ENCODE results near the gene MAGEA11.
"Not testable (repeated sequence)": the region's sequence is repeated elsewhere in the genome, so short reads cannot be mapped to it uniquely, and the experiment has no call there.

Gene MAGEA11

GRCh38 chrX:149758715-149759078 is 46.8 kb downstream of the MAGEA11 start:
- not testable (repeated sequence) for H3K4me3 ChIP-seq (ENCODE audit: low read depth, low read length); H3K9ac ChIP-seq (ENCODE audit: low read length); H3K27ac ChIP-seq (ENCODE audit: low read depth, low read length); H3K9me3 ChIP-seq (ENCODE audit: control insufficient read depth, insufficient read depth, low read depth, low read length); H3K36me3 ChIP-seq (ENCODE audit: control insufficient read depth, insufficient read depth, low read length); H3K27me3 ChIP-seq (ENCODE audit: control insufficient read depth, insufficient read depth, low read length); H3K4me1 ChIP-seq (ENCODE audit: control insufficient read depth, insufficient read depth, low read length)

DNA sequence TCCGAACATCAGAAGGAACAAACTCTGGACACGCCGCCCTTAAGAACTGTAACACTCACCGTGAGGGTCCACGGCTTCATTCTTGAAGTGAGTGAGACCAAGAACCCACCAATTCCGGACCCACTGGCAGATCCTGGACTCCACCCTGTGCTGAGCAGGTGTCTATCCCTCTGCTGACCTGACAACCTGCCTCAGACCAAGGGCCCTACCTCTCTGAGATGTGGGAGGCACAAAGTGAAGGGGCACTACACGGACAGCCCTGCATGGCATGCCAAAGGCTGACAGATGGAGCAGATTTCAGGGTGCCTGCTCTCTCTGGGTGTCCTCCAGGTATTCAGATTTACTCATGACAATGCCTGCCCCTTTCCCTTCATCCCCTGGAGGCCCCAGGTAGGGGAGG is 48.0 kb downstream of the MAGEA11 start:
- Histone ChIP-seq H3K27ac (ENCODE audit: low read depth, low read length) (no peak overlapping the region), H3K4me3 (ENCODE audit: low read depth, low read length) (no peak overlapping the region), H3K9me3 (ENCODE audit: control insufficient read depth, insufficient read depth, low read depth, low read length) (peaks cover 8% of the 10 kb centered on the region), H3K27me3 (ENCODE audit: control insufficient read depth, insufficient read depth, low read length) (no peaks in the 10 kb centered on the region; the same call in 1 of the 2 replicates), H3K4me1 (ENCODE audit: control insufficient read depth, insufficient read depth, low read length) (no peaks in the 10 kb centered on the region), H3K36me3 (ENCODE audit: control insufficient read depth, insufficient read depth, low read length) (no peaks in the 10 kb centered on the region), H3K9ac (ENCODE audit: low read length) (no peak overlapping the region)

DNA sequence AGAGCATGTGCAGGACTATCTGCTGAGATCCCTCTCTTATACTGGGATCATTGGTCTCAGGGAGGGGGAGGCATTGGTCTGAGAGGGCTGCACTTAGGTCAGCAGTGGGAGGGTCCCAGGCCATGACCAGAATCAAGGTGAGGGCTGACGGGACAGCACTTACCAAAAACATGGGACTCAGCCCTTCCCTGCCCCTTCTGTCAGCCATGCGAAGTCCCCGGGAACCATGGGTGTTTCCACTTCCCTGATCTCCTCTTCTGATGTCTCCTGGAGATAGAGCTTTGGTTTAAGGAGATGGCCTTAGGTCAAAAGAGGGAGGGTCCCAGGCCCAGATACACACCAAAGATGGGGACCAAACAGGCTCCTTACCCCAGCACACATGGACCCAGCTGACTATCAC is 49.1 kb downstream of the MAGEA11 start:
- Histone ChIP-seq H3K9ac (ENCODE audit: low read length) (no peak overlapping the region), H3K9me3 (ENCODE audit: control insufficient read depth, insufficient read depth, low read depth, low read length) (peaks cover 8% of the 10 kb centered on the region), H3K36me3 (ENCODE audit: control insufficient read depth, insufficient read depth, low read length) (no peaks in the 10 kb centered on the region), H3K27me3 (ENCODE audit: control insufficient read depth, insufficient read depth, low read length) (no peaks in the 10 kb centered on the region; the same call in 1 of the 2 replicates), H3K4me3 (ENCODE audit: low read depth, low read length) (no peak overlapping the region), H3K27ac (ENCODE audit: low read depth, low read length) (no peak overlapping the region), H3K4me1 (ENCODE audit: control insufficient read depth, insufficient read depth, low read length) (no peaks in the 10 kb centered on the region)

- not testable (repeated sequence) for H3K36me3 ChIP-seq (ENCODE audit: control insufficient read depth, insufficient read depth, low read length)
Measured at GRCh38 chrX:149761858-149762674, 50.2 kb downstream of the MAGEA11 start.

DNA sequence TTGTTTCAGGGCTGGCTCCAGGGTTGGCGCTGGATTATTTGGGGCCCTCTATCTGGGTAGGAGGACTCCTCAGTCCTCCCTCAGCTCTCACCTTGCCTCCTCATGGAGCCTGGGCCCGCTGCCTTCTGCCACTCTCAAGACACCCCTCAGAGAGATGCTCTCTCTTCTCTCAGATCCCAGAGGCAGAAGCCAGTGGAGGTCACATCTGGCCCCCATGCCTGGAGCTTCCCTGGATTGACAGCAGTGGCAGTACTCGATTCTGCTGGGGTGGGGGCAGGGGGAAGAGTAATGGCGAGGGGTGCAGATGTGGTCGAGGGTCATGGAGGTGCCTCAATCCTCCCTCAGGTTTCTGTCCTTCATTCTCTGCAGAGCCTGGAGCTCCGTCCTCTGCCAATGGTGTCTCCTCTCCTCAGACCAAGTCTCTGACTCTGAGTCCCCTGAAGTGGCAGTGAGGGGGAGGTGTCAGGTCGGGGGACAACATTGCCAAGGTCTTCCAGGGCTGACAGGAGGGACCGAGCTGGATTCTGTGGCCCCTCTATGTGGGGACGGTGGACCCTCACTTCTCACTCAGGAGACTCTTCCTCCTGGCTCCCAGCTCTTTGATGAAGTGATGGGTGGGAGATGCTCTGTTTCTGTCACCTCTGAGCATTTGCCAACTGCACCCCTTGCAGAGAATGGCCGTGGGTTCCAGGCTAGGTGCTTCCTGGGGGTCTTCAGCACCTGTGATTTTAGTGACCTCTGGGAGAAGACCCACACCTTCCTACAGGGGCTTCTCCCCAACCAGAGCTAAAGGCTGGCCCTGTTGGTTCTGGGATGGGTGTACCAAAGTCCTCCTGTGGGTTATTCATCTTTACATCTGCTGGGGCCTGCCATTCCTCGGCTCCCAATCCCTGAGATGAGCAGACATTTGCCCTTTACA is 51.1 kb downstream of the MAGEA11 start:
- H3K9ac ChIP-seq (ENCODE audit: low read length) = no peak overlapping the region
- no peaks in the 10 kb centered on the region for H3K4me1 ChIP-seq (ENCODE audit: control insufficient read depth, insufficient read depth, low read length)
- H3K27me3 ChIP-seq (ENCODE audit: control insufficient read depth, insufficient read depth, low read length) = no peaks in the 10 kb centered on the region; the same call in 1 of the 2 replicates

More at GRCh38 chrX:149761858-149762674, 50.2 kb downstream of the MAGEA11 start:
- H3K4me1 ChIP-seq (ENCODE audit: control insufficient read depth, insufficient read depth, low read length); H3K9ac ChIP-seq (ENCODE audit: low read length); H3K27me3 ChIP-seq (ENCODE audit: control insufficient read depth, insufficient read depth, low read length); H3K27ac ChIP-seq (ENCODE audit: low read depth, low read length); H3K4me3 ChIP-seq (ENCODE audit: low read depth, low read length); H3K9me3 ChIP-seq (ENCODE audit: control insufficient read depth, insufficient read depth, low read depth, low read length): not testable (repeated sequence)

More for the DNA sequence above, 51.1 kb downstream of the MAGEA11 start:
- peaks cover 7% of the 10 kb centered on the region for H3K9me3 ChIP-seq (ENCODE audit: control insufficient read depth, insufficient read depth, low read depth, low read length)
- H3K27ac ChIP-seq (ENCODE audit: low read depth, low read length) = no peak overlapping the region
- no peaks in the 10 kb centered on the region for H3K36me3 ChIP-seq (ENCODE audit: control insufficient read depth, insufficient read depth, low read length)
- no peak overlapping the region for H3K4me3 ChIP-seq (ENCODE audit: low read depth, low read length)
